Upper lobe of left lung (tissue), 4 donors: ENCODE data around the gene NTPCR.

ENCODE experiments used
- EP300 ChIP-seq, 4 donors: sonication (generic); formaldehyde crosslinking; IDR thresholded peaks; one replicate each; pipeline ENCODE4 v1.5.1; 2017; ENCODE audit warnings: antibody characterized with exemption in 4 of 4, control low read depth in 2 of 4
- POLR2A ChIP-seq, 4 donors: fragments of 450-650 bp; IDR thresholded peaks; one replicate each; pipeline ENCODE4 v1.5.1; 2016 to 2017; ENCODE audit warnings: antibody characterized with exemption in 4 of 4, mild to moderate bottlenecking in 2 of 4
- POLR2AphosphoS5 ChIP-seq, 2 donors: sonication (generic); formaldehyde crosslinking; IDR thresholded peaks; one replicate each; pipeline ENCODE4 v1.5.1; 2017; ENCODE audit warnings: antibody characterized with exemption in 2 of 2
- TF ChIP-seq, protein P1 (sequence below), 6 experiments: fragments of 450-650 bp in 4 of 6; fragments of 200-600 bp in 2 of 6; sonication (generic) in 2 of 6; IDR thresholded peaks; one replicate each; pipeline ENCODE4 v1.5.1; 2016 to 2019; ENCODE audit warnings: antibody characterized with exemption in 6 of 6

- TF ChIP-seq POLR2AphosphoS5 (IDR thresholded peaks at IDR 0.05) (no peak), POLR2A (IDR thresholded peaks at IDR 0.05) (no peak), EP300 (IDR thresholded peaks at IDR 0.05) (no peak)
- TF ChIP-seq, protein P1, sequence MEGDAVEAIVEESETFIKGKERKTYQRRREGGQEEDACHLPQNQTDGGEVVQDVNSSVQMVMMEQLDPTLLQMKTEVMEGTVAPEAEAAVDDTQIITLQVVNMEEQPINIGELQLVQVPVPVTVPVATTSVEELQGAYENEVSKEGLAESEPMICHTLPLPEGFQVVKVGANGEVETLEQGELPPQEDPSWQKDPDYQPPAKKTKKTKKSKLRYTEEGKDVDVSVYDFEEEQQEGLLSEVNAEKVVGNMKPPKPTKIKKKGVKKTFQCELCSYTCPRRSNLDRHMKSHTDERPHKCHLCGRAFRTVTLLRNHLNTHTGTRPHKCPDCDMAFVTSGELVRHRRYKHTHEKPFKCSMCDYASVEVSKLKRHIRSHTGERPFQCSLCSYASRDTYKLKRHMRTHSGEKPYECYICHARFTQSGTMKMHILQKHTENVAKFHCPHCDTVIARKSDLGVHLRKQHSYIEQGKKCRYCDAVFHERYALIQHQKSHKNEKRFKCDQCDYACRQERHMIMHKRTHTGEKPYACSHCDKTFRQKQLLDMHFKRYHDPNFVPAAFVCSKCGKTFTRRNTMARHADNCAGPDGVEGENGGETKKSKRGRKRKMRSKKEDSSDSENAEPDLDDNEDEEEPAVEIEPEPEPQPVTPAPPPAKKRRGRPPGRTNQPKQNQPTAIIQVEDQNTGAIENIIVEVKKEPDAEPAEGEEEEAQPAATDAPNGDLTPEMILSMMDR (IDR thresholded peaks at IDR 0.05): no peak
These were observed 40.0 kb downstream of the NTPCR start for GRCh38 chr1:232990176-232991128.
